Prostate gland (tissue), 2 donors: ENCODE results near the gene CYP11A1.

Experiments
- CTCF ChIP-seq, 4 experiments: fragments of 200-600 bp in 2 of 4; fragments of 450-650 bp in 2 of 4; sonication (generic) in 2 of 4; IDR thresholded peaks; 1 replicate in 3 of 4; 2 replicates in 1 of 4; pipeline ENCODE4 v1.5.1; 2016 to 2019; ENCODE audit warnings: antibody characterized with exemption in 4 of 4, mild to moderate bottlenecking in 2 of 4, moderate library complexity in 2 of 4
- POLR2A ChIP-seq: fragments of 450-650 bp; IDR thresholded peaks from one replicate; pipeline ENCODE4 v1.6.1; 2016; ENCODE audit warnings: antibody characterized with exemption, mild to moderate bottlenecking
- POLR2AphosphoS5 ChIP-seq: sonication (generic); formaldehyde crosslinking; IDR thresholded peaks from one replicate; pipeline ENCODE4 v1.6.1; 2017; ENCODE audit warnings: antibody characterized with exemption

- TF ChIP-seq CTCF (IDR thresholded peaks at IDR 0.05) (no peak), POLR2AphosphoS5 (no peak), POLR2A (no peak)
Measured at GRCh38 chr15:74336061-74337005, 31.1 kb downstream of the CYP11A1 start.
